CD14-positive monocyte (primary cell): Measurements from ENCODE around the gene GIMAP8. TPM values are rescaled to one million over a fixed set of nuclear protein-coding genes. Genes with fewer than 3 reads are reported as not detected.

Source experiments
- DNase-seq, 3 donors: peaks; one replicate each; pipeline ENCODE4 v3.0.0-alpha.2; 2011 to 2022
- H2AFZ ChIP-seq: 2 replicates; pipeline ENCODE4 v1.6.0; 2012; ENCODE audit warnings: mild to moderate bottlenecking, low read depth, low read length, inconsistent platforms; ENCODE audit not compliant: insufficient read depth, poor library complexity, severe bottlenecking
- H3K27ac ChIP-seq, 2 donors: 1 replicate in 1 of 2; 2 replicates in 1 of 2; pipeline ENCODE4 v1.5.1; 2012 to 2013; ENCODE audit warnings: low read length in 2 of 2, control low read depth in 1 of 2, inconsistent platforms in 1 of 2, low read depth in 1 of 2, mild to moderate bottlenecking in 1 of 2
- H3K27me3 ChIP-seq, 2 donors: one replicate each; pipeline versions ENCODE4 v1.6.0 to v1.6.1; 2011 to 2013; ENCODE audit warnings: low read length in 2 of 2; ENCODE audit not compliant: control insufficient read depth in 2 of 2, insufficient read depth in 2 of 2
- H3K36me3 ChIP-seq, 2 donors: replicated peaks in 1 of 2; 1 replicate in 1 of 2; 2 replicates in 1 of 2; pipeline versions ENCODE4 v1.5.1 to v1.6.1; 2012 to 2013; ENCODE audit warnings: low read length in 2 of 2, control low read depth in 1 of 2, inconsistent platforms in 1 of 2, mild to moderate bottlenecking in 1 of 2; ENCODE audit not compliant: insufficient read depth in 2 of 2, control insufficient read depth in 1 of 2
- H3K4me1 ChIP-seq, 2 donors: 1 replicate in 1 of 2; 2 replicates in 1 of 2; pipeline versions ENCODE4 v1.5.1 to v1.6.1; 2012 to 2013; ENCODE audit warnings: low read length in 2 of 2, control low read depth in 1 of 2, inconsistent platforms in 1 of 2, mild to moderate bottlenecking in 1 of 2, moderate library complexity in 1 of 2; ENCODE audit not compliant: insufficient read depth in 2 of 2, control insufficient read depth in 1 of 2
- H3K4me2 ChIP-seq: replicated peaks from 2 replicates; pipeline ENCODE3; 2012; ENCODE audit warnings: low read length, moderate library complexity, mild to moderate bottlenecking; ENCODE audit not compliant: poor library complexity, severe bottlenecking; ENCODE audit errors: extremely low read depth
- H3K4me3 ChIP-seq, 3 experiments: fragments of 200-600 bp in 1 of 3; sonication (generic) in 1 of 3; replicated peaks in 1 of 3; 1 replicate in 2 of 3; 2 replicates in 1 of 3; pipeline ENCODE4 v1.5.1; 2011 to 2013; ENCODE audit warnings: low read length in 3 of 3, mild to moderate bottlenecking in 3 of 3, control low read depth in 2 of 3, low read depth in 2 of 3, inconsistent platforms in 1 of 3, moderate library complexity in 1 of 3
- H3K79me2 ChIP-seq: 2 replicates; pipeline ENCODE4 v1.6.0; 2012; ENCODE audit warnings: mild to moderate bottlenecking, control low read depth, inconsistent platforms, low read length, moderate library complexity; ENCODE audit not compliant: insufficient read depth
- H3K9ac ChIP-seq: 2 replicates; pipeline ENCODE4 v1.6.0; 2017; ENCODE audit warnings: low read length, mild to moderate bottlenecking; ENCODE audit not compliant: insufficient read depth, poor library complexity, severe bottlenecking
- H3K9me3 ChIP-seq, 2 donors: replicated peaks in 1 of 2; 1 replicate in 1 of 2; 2 replicates in 1 of 2; pipeline versions ENCODE4 v1.5.1 to v1.6.1; 2012 to 2013; ENCODE audit warnings: low read length in 2 of 2, control low read depth in 1 of 2; ENCODE audit not compliant: control insufficient read depth in 1 of 2, insufficient read depth in 1 of 2
- H4K20me1 ChIP-seq: 2 replicates; pipeline ENCODE4 v1.6.0; 2012; ENCODE audit warnings: mild to moderate bottlenecking, low read length, control low read depth, moderate library complexity; ENCODE audit not compliant: insufficient read depth
- H3K27ac Mint-ChIP-seq, 7 donors: one replicate each; pipeline ENCODE4 v1.8.0; 2020; ENCODE audit warnings: mild to moderate bottlenecking in 7 of 7, mixed read lengths in 7 of 7, moderate library complexity in 6 of 7, inconsistent platforms in 2 of 7
- H3K27me3 Mint-ChIP-seq, 3 donors: one replicate each; pipeline ENCODE4 v1.8.0; 2021 to 2022; ENCODE audit warnings: low read depth in 3 of 3, mild to moderate bottlenecking in 3 of 3, mixed read lengths in 3 of 3, moderate library complexity in 3 of 3, inconsistent platforms in 1 of 3
- H3K36me3 Mint-ChIP-seq, 2 donors: one replicate each; pipeline ENCODE4 v1.8.0; 2020; ENCODE audit warnings: mixed read lengths in 2 of 2, inconsistent platforms in 1 of 2, mild to moderate bottlenecking in 1 of 2
- H3K4me1 Mint-ChIP-seq: one replicate; pipeline ENCODE4 v1.8.0; 2020; ENCODE audit warnings: mild to moderate bottlenecking, mixed read lengths
- H3K4me3 Mint-ChIP-seq, 2 donors: one replicate each; pipeline ENCODE4 v1.8.0; 2020; ENCODE audit warnings: mild to moderate bottlenecking in 2 of 2, mixed read lengths in 2 of 2, moderate library complexity in 1 of 2
- H3K9me3 Mint-ChIP-seq, 7 donors: one replicate each; pipeline ENCODE4 v1.8.0; 2020 to 2022; ENCODE audit warnings: mixed read lengths in 7 of 7, mild to moderate bottlenecking in 6 of 7, moderate library complexity in 6 of 7, inconsistent platforms in 2 of 7
- CTCF ChIP-seq: fragments of 200-600 bp; IDR thresholded peaks from one replicate; pipeline ENCODE4 v1.8.0; 2022; ENCODE audit warnings: antibody characterized with exemption, mild to moderate bottlenecking
- WGBS: methylation state at CpG from one replicate; pipeline ENCODE4 v1.1.5; 2013; ENCODE audit warnings: missing lambda C conversion rate; ENCODE audit not compliant: insufficient coverage; 5-methylcytosine and 5-hydroxymethylcytosine counted together
- intact Hi-C, 2 donors: fragments of 100-400 bp; cut with micrococcal nuclease; formaldehyde crosslinking; loops; one replicate each; pipeline versions ENCODE4 v1.15.0 to v1.15.1; 2023
- polyA plus RNA-seq, 3 donors: library from polyadenylated mRNA; depleted of rRNA in 1 of 3; unstranded in 2 of 3; stranded (reverse) in 1 of 3; fragments of 300-500 nt in 2 of 3; fragments of >200 nt in 1 of 3; fragmentation: Illumina TruSeq in 2 of 3; gene quantifications; 1 replicate in 2 of 3; 2 replicates in 1 of 3; pipeline ENCODE4 v1.2.3, GENCODE V29; 2012 to 2021

Gene GIMAP8
- polyA plus RNA-seq, 3 donors = 12.0 to 26.8 (median 22.5) TPM

GRCh38 chr7:150502519-150502918 is 52.1 kb downstream of the GIMAP8 start:
- intact Hi-C loops = no loop called here
- Histone ChIP-seq H2AFZ (no peak overlapping the region), H3K9me3 (no peaks in the 10 kb centered on the region), H3K27ac (peak overlapping the region in 1 of 2 donors; percentile 34), H3K4me1 (peaks cover 24 to 32% of the 10 kb centered on the region in 2 donors), H3K27me3 (no peaks in the 10 kb centered on the region), H3K4me2 (peak overlapping the region; percentile 12), H3K36me3 (no peaks in the 10 kb centered on the region), H3K4me3 (no peak overlapping the region), H3K79me2 (no peaks in the 10 kb centered on the region), H4K20me1 (no peaks in the 10 kb centered on the region), H3K9ac (no peak overlapping the region)
- DNase-seq = no peak
- TF ChIP-seq CTCF = no peak
- Mint-ChIP-seq H3K4me3 (peak overlapping the region in 1 of 2 donors; percentile 39), H3K9me3 (peaks cover 0 to 15% (median 7%) of the 10 kb centered on the region in 7 donors), H3K36me3 (peaks cover 2 to 3% of the 10 kb centered on the region in 2 donors), H3K4me1 (peaks cover 45% of the 10 kb centered on the region), H3K27ac (peak overlapping the region; percentile 46 to 80 (median 70)), H3K27me3 (peaks cover 0 to 2% (median 2%) of the 10 kb centered on the region in 3 donors)

GRCh38 chr7:150503155-150503554 is 52.7 kb downstream of the GIMAP8 start:
- H3K9me3 ChIP-seq = no peaks in the 10 kb centered on the region
- peak overlapping the region in 1 of 2 donors; percentile 39 for H3K4me3 Mint-ChIP-seq
- H4K20me1 ChIP-seq = no peaks in the 10 kb centered on the region
- peaks cover 0 to 2% (median 0%) of the 10 kb centered on the region in 3 donors for H3K27me3 Mint-ChIP-seq
- peaks cover 0 to 13% (median 6%) of the 10 kb centered on the region in 7 donors for H3K9me3 Mint-ChIP-seq
- H3K4me2 ChIP-seq = peak overlapping the region; percentile 12
- H3K36me3 Mint-ChIP-seq = peaks cover 2 to 3% of the 10 kb centered on the region in 2 donors
- no peak overlapping the region for H3K9ac ChIP-seq
- H3K79me2 ChIP-seq = no peaks in the 10 kb centered on the region
- H2AFZ ChIP-seq = no peak overlapping the region
- peaks cover 40% of the 10 kb centered on the region for H3K4me1 Mint-ChIP-seq
- no peaks in the 10 kb centered on the region for H3K27me3 ChIP-seq
- H3K27ac ChIP-seq = peak overlapping the region in 1 of 2 donors; percentile 34
- DNase-seq = no peak
- TF ChIP-seq CTCF = no peak
- intact Hi-C loops = no loop called here
- H3K4me1 ChIP-seq = peaks cover 24 to 32% of the 10 kb centered on the region in 2 donors
- no peaks in the 10 kb centered on the region for H3K36me3 ChIP-seq
- H3K27ac Mint-ChIP-seq = peak overlapping the region in 5 of 7 donors; percentile 5 to 72 (median 46)
- no CpG with 5 or more reads among the region's 4 CpGs for WGBS
- no peak overlapping the region for H3K4me3 ChIP-seq
